HCT116 (cell line): ENCODE measurements around the gene ETFA. TPM values are rescaled to one million over a fixed set of nuclear protein-coding genes. Genes with fewer than 3 reads are reported as not detected.

ENCODE experiments used
- ATAC-seq: fragments of 200-7000 bp; cut with Tn5 transposase; 2 replicates; pipeline ENCODE4 v1.9.1; 2020; ENCODE audit warnings: mild to moderate bottlenecking, moderate library complexity
- BruUV-seq: library from RNA; stranded (reverse); fragments of 400-500 nt; replicated peaks from 2 replicates; lab custom pipeline; 2021; lab: Mats Ljungman, UMichigan
- CTCF ChIA-PET: fragments of 300-600 bp; sonication (Branson Sonifier 250); formaldehyde crosslinking; loops from one replicate; lab custom pipeline; 2021; ENCODE audit warnings: antibody characterized with exemption; lab: Charles Lee
- POLR2A ChIA-PET: fragments of 300-600, 350-600 bp; sonication (Branson Sonifier 250); formaldehyde crosslinking; loops from one replicate; lab custom pipeline; 2021; ENCODE audit warnings: antibody characterized with exemption; lab: Charles Lee
- RAD21 ChIA-PET, 2 experiments: fragments of 300-600 bp; sonication (Branson Sonifier 250); formaldehyde crosslinking; loops; one replicate each; lab custom pipeline; 2023; ENCODE audit warnings: low total read pairs in 2 of 2; ENCODE audit not compliant: uncharacterized antibody in 2 of 2, unreplicated experiment in 2 of 2, low non-redundant PET in 1 of 2; lab: Charles Lee
- DNase-seq: peaks from one replicate; pipeline ENCODE4 v3.0.0-alpha.2; 2010; ENCODE audit warnings: low read depth, low spot score
- H2AFZ ChIP-seq: fragments of 200-600 bp; shearing (Covaris generic), sonication (generic); 2 replicates; pipeline ENCODE4 v1.6.1; 2017; ENCODE audit warnings: low read depth, mixed run types, mixed read lengths, antibody characterized with exemption, low read length; ENCODE audit not compliant: poor library complexity, severe bottlenecking
- H3K27ac ChIP-seq: 2 replicates; pipeline ENCODE4 v1.5.1; 2012; ENCODE audit warnings: low read depth, low read length
- H3K27me3 ChIP-seq: fragments of 200-600 bp; sonication (generic); 2 replicates; pipeline ENCODE4 v1.6.1; 2016; ENCODE audit warnings: mixed run types, low read length, mixed read lengths; ENCODE audit not compliant: insufficient read depth
- H3K36me3 ChIP-seq, 2 experiments: fragments of 200-500 bp in 1 of 2; fragments of 200-600 bp in 1 of 2; sonication (Bioruptor generic) in 1 of 2; sonication (generic) in 1 of 2; 2 replicates each; pipeline versions ENCODE4 v1.5.1 to v1.6.1; 2014 to 2016; ENCODE audit warnings: low read length in 2 of 2, inconsistent platforms in 1 of 2, mixed read lengths in 1 of 2, mixed run types in 1 of 2; ENCODE audit not compliant: insufficient read depth in 2 of 2, control insufficient read depth in 1 of 2
- H3K4me1 ChIP-seq, 2 experiments: fragments of 200-600 bp in 1 of 2; sonication (generic) in 1 of 2; 2 replicates each; pipeline versions ENCODE4 v1.5.1 to v1.6.1; 2012 to 2017; ENCODE audit warnings: low read length in 2 of 2, inconsistent platforms in 1 of 2, mild to moderate bottlenecking in 1 of 2, mixed read lengths in 1 of 2, mixed run types in 1 of 2, moderate library complexity in 1 of 2; ENCODE audit not compliant: insufficient read depth in 2 of 2, control insufficient read depth in 1 of 2
- H3K4me2 ChIP-seq: fragments of 200-600 bp; sonication (generic); 2 replicates; pipeline ENCODE4 v1.6.1; 2017; ENCODE audit warnings: mixed run types, low read length, mixed read lengths
- H3K4me3 ChIP-seq, 2 experiments: fragments of 200-600 bp in 1 of 2; sonication (generic) in 1 of 2; replicated peaks in 1 of 2; 2 replicates each; pipeline ENCODE4 v1.5.1; 2011 to 2016; ENCODE audit warnings: low read length in 2 of 2, control low read depth in 1 of 2, low read depth in 1 of 2, mild to moderate bottlenecking in 1 of 2, mixed read lengths in 1 of 2, mixed run types in 1 of 2
- H3K79me2 ChIP-seq: fragments of 200-600 bp; sonication (generic); 2 replicates; pipeline ENCODE4 v1.6.1; 2017; ENCODE audit warnings: mild to moderate bottlenecking, mixed run types, low read length, moderate library complexity, mixed read lengths; ENCODE audit not compliant: insufficient read depth
- H3K9ac ChIP-seq: fragments of 200-600 bp; sonication (generic); 2 replicates; pipeline ENCODE4 v1.6.1; 2016; ENCODE audit warnings: low read length, mixed read lengths
- H3K9me2 ChIP-seq: fragments of 200-600 bp; sonication (generic), shearing (Covaris generic); 2 replicates; pipeline ENCODE4 v1.6.1; 2017; ENCODE audit warnings: mixed run types, mild to moderate bottlenecking, moderate library complexity; ENCODE audit not compliant: insufficient read depth
- H3K9me3 ChIP-seq, 2 experiments: fragments of 200-500 bp in 1 of 2; fragments of 200-600 bp in 1 of 2; sonication (Bioruptor generic) in 1 of 2; sonication (generic) in 1 of 2; 2 replicates each; pipeline ENCODE4 v1.6.1; 2014 to 2017; ENCODE audit warnings: low read length in 2 of 2, mixed read lengths in 2 of 2, inconsistent platforms in 1 of 2, low read depth in 1 of 2, mild to moderate bottlenecking in 1 of 2, mixed run types in 1 of 2, moderate library complexity in 1 of 2; ENCODE audit not compliant: control insufficient read depth in 1 of 2, insufficient read depth in 1 of 2
- H4K20me1 ChIP-seq: fragments of 200-600 bp; sonication (generic), shearing (Covaris generic); 2 replicates; pipeline ENCODE4 v1.6.1; 2017; ENCODE audit warnings: mixed run types, mild to moderate bottlenecking, moderate library complexity; ENCODE audit not compliant: insufficient read depth
- CBX3 ChIP-seq: IDR thresholded peaks from 2 replicates; pipeline ENCODE4 v1.6.1; 2012; ENCODE audit warnings: low read depth
- EGR1 ChIP-seq: IDR thresholded peaks from 2 replicates; pipeline ENCODE4 v1.6.1; 2012; ENCODE audit warnings: low read depth
- ELF1 ChIP-seq: IDR thresholded peaks from 2 replicates; pipeline ENCODE4 v1.6.1; 2012; ENCODE audit warnings: low read depth, borderline replicate concordance
- EZH2 ChIP-seq: fragments of 200-600 bp; sonication (generic); IDR thresholded peaks from 2 replicates; pipeline ENCODE4 v1.6.1; 2017; ENCODE audit warnings: antibody characterized with exemption, mixed run types
- EZH2phosphoT487 ChIP-seq: fragments of 200-600 bp; IDR thresholded peaks from 2 replicates; pipeline ENCODE4 v1.6.1; 2018; ENCODE audit warnings: antibody characterized with exemption, borderline replicate concordance
- FOSL1 ChIP-seq: IDR thresholded peaks from 2 replicates; pipeline ENCODE4 v1.6.1; 2012; ENCODE audit warnings: low read depth
- JUND ChIP-seq: IDR thresholded peaks from 2 replicates; pipeline ENCODE4 v1.6.1; 2012
- MAX ChIP-seq: IDR thresholded peaks from 2 replicates; pipeline ENCODE4 v1.6.1; 2012
- POLR2A ChIP-seq: IDR thresholded peaks from 2 replicates; pipeline ENCODE4 v1.7.0; 2011; ENCODE audit warnings: borderline replicate concordance; ENCODE audit not compliant: insufficient read depth, insufficient read length; ENCODE audit errors: extremely low read depth
- POLR2AphosphoS5 ChIP-seq: IDR thresholded peaks from 2 replicates; pipeline ENCODE4 v1.6.1; 2011; ENCODE audit warnings: mild to moderate bottlenecking, low read depth, low read length, moderate library complexity
- RAD21 ChIP-seq: IDR thresholded peaks from 2 replicates; pipeline ENCODE4 v1.6.1; 2012; ENCODE audit warnings: low read depth, mild to moderate bottlenecking
- SIN3A ChIP-seq: IDR thresholded peaks from 2 replicates; pipeline ENCODE4 v1.6.1; 2012; ENCODE audit warnings: low read depth
- SP1 ChIP-seq: IDR thresholded peaks from 2 replicates; pipeline ENCODE4 v1.6.1; 2012; ENCODE audit warnings: low read depth
- SRF ChIP-seq: IDR thresholded peaks from 2 replicates; pipeline ENCODE4 v1.6.1; 2012; ENCODE audit warnings: low read depth
- ZFX ChIP-seq: fragments of 450-650 bp; IDR thresholded peaks from 2 replicates; pipeline ENCODE4 v1.6.1; 2017
- ZNF274 ChIP-seq: fragments of 200-500 bp; sonication (Bioruptor generic); IDR thresholded peaks from 2 replicates; pipeline ENCODE4 v1.6.1; 2014; ENCODE audit warnings: mild to moderate bottlenecking, low read depth, low read length, inconsistent platforms
- intact Hi-C: fragments of 100-400 bp; cut with micrococcal nuclease; formaldehyde crosslinking; loops from 2 replicates; pipeline ENCODE4 v1.10.0; 2022
- total RNA-seq: library from RNA; stranded (reverse); gene quantifications from one replicate; pipeline ENCODE4 v1.2.1, GENCODE V29; 2021; ENCODE audit not compliant: unreplicated experiment
- TF ChIP-seq, protein P1 (sequence below): IDR thresholded peaks from 2 replicates; pipeline ENCODE4 v1.6.1; 2012; ENCODE audit warnings: low read depth
- TF ChIP-seq, protein P2 (sequence below): IDR thresholded peaks from 2 replicates; pipeline ENCODE4 v1.6.1; 2012

ETFA gene
- total RNA-seq, 1 experiment from 2014 or later = 144 TPM

- H3K36me3 ChIP-seq = peaks cover 0 to 4% of the 10 kb centered on the region in 2 experiments; a peak in 2 of 4 replicates
- H3K27ac ChIP-seq = no peak overlapping the region
- no peak overlapping the region for H3K9ac ChIP-seq
- no TSS peak for BruUV-seq
- CTCF ChIA-PET = no interaction called here
- no peaks in the 10 kb centered on the region for H3K9me3 ChIP-seq
- no peak overlapping the region for H2AFZ ChIP-seq
- H3K4me1 ChIP-seq = peaks cover 12 to 20% of the 10 kb centered on the region in 2 experiments; a peak in 3 of 4 replicates
- intact Hi-C loops = no loop called here
- H3K79me2 ChIP-seq = peaks cover 11% of the 10 kb centered on the region
- H3K27me3 ChIP-seq = no peaks in the 10 kb centered on the region
- no peaks in the 10 kb centered on the region for H4K20me1 ChIP-seq
- DNase-seq = no peak
- TF ChIP-seq, protein P1, sequence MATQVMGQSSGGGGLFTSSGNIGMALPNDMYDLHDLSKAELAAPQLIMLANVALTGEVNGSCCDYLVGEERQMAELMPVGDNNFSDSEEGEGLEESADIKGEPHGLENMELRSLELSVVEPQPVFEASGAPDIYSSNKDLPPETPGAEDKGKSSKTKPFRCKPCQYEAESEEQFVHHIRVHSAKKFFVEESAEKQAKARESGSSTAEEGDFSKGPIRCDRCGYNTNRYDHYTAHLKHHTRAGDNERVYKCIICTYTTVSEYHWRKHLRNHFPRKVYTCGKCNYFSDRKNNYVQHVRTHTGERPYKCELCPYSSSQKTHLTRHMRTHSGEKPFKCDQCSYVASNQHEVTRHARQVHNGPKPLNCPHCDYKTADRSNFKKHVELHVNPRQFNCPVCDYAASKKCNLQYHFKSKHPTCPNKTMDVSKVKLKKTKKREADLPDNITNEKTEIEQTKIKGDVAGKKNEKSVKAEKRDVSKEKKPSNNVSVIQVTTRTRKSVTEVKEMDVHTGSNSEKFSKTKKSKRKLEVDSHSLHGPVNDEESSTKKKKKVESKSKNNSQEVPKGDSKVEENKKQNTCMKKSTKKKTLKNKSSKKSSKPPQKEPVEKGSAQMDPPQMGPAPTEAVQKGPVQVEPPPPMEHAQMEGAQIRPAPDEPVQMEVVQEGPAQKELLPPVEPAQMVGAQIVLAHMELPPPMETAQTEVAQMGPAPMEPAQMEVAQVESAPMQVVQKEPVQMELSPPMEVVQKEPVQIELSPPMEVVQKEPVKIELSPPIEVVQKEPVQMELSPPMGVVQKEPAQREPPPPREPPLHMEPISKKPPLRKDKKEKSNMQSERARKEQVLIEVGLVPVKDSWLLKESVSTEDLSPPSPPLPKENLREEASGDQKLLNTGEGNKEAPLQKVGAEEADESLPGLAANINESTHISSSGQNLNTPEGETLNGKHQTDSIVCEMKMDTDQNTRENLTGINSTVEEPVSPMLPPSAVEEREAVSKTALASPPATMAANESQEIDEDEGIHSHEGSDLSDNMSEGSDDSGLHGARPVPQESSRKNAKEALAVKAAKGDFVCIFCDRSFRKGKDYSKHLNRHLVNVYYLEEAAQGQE = no peak
- no peak for TF ChIP-seq ZFX
- TF ChIP-seq CBX3 = no peak
- TF ChIP-seq SRF = no peak
- TF ChIP-seq MAX = no peak
- no peak for TF ChIP-seq SIN3A
- TF ChIP-seq EZH2 = no peak
- TF ChIP-seq EGR1 = no peak
- no peak for TF ChIP-seq ZNF274
- no peak for TF ChIP-seq ELF1
- no peak for TF ChIP-seq POLR2A
- TF ChIP-seq RAD21 = no peak
- no peak for TF ChIP-seq JUND
- TF ChIP-seq, protein P2, sequence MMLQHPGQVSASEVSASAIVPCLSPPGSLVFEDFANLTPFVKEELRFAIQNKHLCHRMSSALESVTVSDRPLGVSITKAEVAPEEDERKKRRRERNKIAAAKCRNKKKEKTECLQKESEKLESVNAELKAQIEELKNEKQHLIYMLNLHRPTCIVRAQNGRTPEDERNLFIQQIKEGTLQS = no peak
- TF ChIP-seq POLR2AphosphoS5 = no peak
- no peak for TF ChIP-seq FOSL1
- no peak for TF ChIP-seq SP1
- no peak for TF ChIP-seq EZH2phosphoT487
- RAD21 ChIA-PET = no interaction called here
- no peak overlapping the region for H3K4me3 ChIP-seq
- H3K9me2 ChIP-seq = no peaks in the 10 kb centered on the region
- ATAC-seq = no peak
- POLR2A ChIA-PET = no interaction called here
- H3K4me2 ChIP-seq = no peak overlapping the region
Measured at GRCh38 chr15:76340198-76340802, 29.0 kb upstream of the ETFA start.
